ENCODE results near the gene BCAM.

DNA sequence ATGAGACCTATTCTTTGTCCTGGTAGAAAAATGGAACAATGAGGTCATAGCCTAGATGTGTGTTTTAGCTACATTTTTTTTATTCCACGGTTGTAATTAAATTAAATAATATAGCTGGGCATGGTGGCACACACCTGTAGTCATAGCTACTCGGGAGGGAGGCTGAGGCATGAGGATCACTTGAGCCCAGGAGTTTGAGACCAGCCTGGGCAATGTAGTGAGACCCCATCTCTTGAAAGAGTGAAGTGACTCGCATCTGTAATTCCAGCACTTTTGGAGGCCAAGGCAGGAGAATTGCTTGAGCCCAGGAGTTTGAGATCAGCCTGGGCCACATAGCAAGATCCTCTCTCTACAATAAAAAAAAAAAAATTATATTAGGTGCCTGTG, 43.0 kb upstream of the BCAM start:
- TF ChIP-seq, protein P1, sequence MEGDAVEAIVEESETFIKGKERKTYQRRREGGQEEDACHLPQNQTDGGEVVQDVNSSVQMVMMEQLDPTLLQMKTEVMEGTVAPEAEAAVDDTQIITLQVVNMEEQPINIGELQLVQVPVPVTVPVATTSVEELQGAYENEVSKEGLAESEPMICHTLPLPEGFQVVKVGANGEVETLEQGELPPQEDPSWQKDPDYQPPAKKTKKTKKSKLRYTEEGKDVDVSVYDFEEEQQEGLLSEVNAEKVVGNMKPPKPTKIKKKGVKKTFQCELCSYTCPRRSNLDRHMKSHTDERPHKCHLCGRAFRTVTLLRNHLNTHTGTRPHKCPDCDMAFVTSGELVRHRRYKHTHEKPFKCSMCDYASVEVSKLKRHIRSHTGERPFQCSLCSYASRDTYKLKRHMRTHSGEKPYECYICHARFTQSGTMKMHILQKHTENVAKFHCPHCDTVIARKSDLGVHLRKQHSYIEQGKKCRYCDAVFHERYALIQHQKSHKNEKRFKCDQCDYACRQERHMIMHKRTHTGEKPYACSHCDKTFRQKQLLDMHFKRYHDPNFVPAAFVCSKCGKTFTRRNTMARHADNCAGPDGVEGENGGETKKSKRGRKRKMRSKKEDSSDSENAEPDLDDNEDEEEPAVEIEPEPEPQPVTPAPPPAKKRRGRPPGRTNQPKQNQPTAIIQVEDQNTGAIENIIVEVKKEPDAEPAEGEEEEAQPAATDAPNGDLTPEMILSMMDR (conservative IDR thresholded peaks at IDR 0.05) = no peak
- no peak for TF ChIP-seq ZFX (IDR thresholded peaks at IDR 0.05)

Measured in C4-2B (cell line).